ENCODE measurements around the gene ST8SIA6. TPM values are rescaled to one million over a fixed set of nuclear protein-coding genes. Genes with fewer than 3 reads are reported as not detected.

Gene ST8SIA6
- total and polyA plus RNA-seq, 7 experiments from 2014 or later: 0.08 to 2.5 (median 0.56) TPM

DNA sequence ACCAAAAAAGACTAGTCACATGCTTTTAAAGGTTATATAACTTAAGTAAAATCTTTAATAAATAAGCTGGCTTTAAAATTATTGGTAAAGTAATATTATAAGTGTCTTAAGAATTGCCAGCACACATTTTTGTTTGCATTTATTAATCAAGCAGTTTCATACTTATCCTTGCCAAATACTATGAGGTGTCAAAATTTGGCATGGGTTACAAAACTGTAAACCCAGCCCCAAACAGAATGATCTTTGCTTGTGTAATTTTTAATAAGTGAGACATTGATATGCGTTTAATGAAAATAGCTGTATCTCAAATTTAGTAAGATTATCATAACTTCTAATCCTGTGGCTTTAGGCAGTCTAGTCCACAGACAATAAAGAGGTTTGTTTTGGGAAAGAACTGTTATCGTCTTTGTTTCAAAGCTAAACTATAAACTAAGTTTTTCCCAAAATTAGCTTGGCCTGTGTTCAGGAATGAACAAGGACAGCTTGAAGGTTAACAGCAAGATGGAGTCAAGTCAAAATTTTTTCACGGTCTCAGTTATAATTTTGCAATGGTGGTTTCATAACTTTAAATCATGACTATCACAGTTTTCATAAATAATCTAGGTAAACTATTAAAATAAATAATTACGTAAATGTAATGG lies 72.8 kb downstream of the ST8SIA6 start:
- H3K9me3 Mint-ChIP-seq: peaks cover 0 to 4% (median 0%) of the 10 kb centered on the region in 11 donors
- ATAC-seq: no peak
- Histone ChIP-seq H3K27ac (ENCODE audit: low read depth, low read length) (no peak overlapping the region), H3K9me3 (ENCODE audit: control insufficient read depth in 2 of 3, low read length in 3 of 3) (no peaks in the 10 kb centered on the region), H3K4me3 (ENCODE audit: low read length) (no peak overlapping the region), H3K4me1 (ENCODE audit: control insufficient read depth in 2 of 2, insufficient read depth in 2 of 2, low read length in 2 of 2) (no peaks in the 10 kb centered on the region), H3K36me3 (ENCODE audit: control insufficient read depth in 2 of 3, insufficient read depth in 3 of 3, low read length in 3 of 3) (no peaks in the 10 kb centered on the region), H3K27me3 (ENCODE audit: control insufficient read depth in 2 of 2, insufficient read depth in 2 of 2, low read length in 2 of 2) (no peaks in the 10 kb centered on the region)
- CTCF ChIA-PET: no interaction called here
- no peaks in the 10 kb centered on the region for H3K27me3 Mint-ChIP-seq
- peaks cover 0 to 5% (median 0%) of the 10 kb centered on the region in 5 donors for H3K36me3 Mint-ChIP-seq
- DNase-seq: no peak
- POLR2A ChIA-PET: no interaction called here
- no peak overlapping the region for H3K27ac Mint-ChIP-seq
- H3K4me3 Mint-ChIP-seq: no peak overlapping the region
- intact Hi-C loops (cut with micrococcal nuclease): no loop called here
- H3K4me1 Mint-ChIP-seq: no peaks in the 10 kb centered on the region

DNA sequence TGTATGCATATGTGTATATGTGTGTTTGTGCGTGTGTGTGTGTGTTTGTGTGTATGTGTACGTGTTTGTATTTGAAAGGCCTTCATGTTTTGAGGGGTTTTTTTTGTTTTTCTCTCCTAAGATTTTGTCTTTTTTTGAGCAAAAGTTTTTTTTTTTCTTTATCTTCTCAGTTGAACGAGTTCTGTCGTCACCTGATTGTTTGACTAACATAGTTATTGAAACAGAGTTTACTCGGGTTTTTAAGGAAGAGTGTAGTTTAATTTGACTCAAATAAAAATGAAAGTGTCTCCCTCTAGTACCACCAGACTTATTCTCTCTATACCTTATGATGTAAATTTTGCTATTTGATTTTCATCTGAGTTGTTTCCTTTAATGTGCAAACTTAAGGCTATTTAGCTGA lies 73.5 kb downstream of the ST8SIA6 start:
- no peak overlapping the region for H3K4me3 ChIP-seq (ENCODE audit: low read length)
- H3K9me3 ChIP-seq (ENCODE audit: control insufficient read depth in 2 of 3, low read length in 3 of 3): no peaks in the 10 kb centered on the region
- H3K27ac ChIP-seq (ENCODE audit: low read depth, low read length): no peak overlapping the region
- no peaks in the 10 kb centered on the region for H3K27me3 ChIP-seq (ENCODE audit: control insufficient read depth in 2 of 2, insufficient read depth in 2 of 2, low read length in 2 of 2)
- ChIA-PET CTCF (no interaction called here), POLR2A (no interaction called here)
- DNase-seq (no peak), ATAC-seq (no peak)
- Mint-ChIP-seq H3K4me3 (no peak overlapping the region), H3K9me3 (peaks cover 0 to 4% (median 0%) of the 10 kb centered on the region in 11 donors), H3K27ac (no peak overlapping the region), H3K4me1 (no peaks in the 10 kb centered on the region), H3K27me3 (no peaks in the 10 kb centered on the region), H3K36me3 (peaks cover 0 to 5% (median 0%) of the 10 kb centered on the region in 5 donors)
- no peaks in the 10 kb centered on the region for H3K36me3 ChIP-seq (ENCODE audit: control insufficient read depth in 2 of 3, insufficient read depth in 3 of 3, low read length in 3 of 3)
- H3K4me1 ChIP-seq (ENCODE audit: control insufficient read depth in 2 of 2, insufficient read depth in 2 of 2, low read length in 2 of 2): no peaks in the 10 kb centered on the region
- intact Hi-C loops (cut with micrococcal nuclease): no loop called here

DNA sequence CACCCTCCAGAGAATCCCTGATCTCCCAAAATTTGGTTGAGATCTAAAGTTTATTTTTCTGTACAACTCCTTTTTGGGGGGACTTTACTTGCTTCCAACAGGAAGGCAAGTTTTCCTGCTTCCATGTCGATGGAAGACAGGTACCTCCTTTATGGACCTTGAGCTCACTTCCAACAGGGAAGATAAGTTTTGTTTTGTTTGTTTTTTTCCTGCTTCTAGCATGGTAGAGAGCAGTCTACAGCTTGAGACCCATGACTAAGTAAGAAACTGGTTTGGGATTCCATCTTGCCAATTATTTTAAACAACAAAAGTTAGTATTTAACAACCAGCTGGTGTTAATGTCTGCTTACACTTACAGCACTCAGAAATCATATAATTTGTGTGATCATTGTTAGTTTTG lies 74.4 kb downstream of the ST8SIA6 start:
- Histone ChIP-seq H3K4me1 (ENCODE audit: control insufficient read depth in 2 of 2, insufficient read depth in 2 of 2, low read length in 2 of 2) (no peaks in the 10 kb centered on the region), H3K4me3 (ENCODE audit: low read length) (no peak overlapping the region), H3K27ac (ENCODE audit: low read depth, low read length) (no peak overlapping the region), H3K36me3 (ENCODE audit: control insufficient read depth in 2 of 3, insufficient read depth in 3 of 3, low read length in 3 of 3) (no peaks in the 10 kb centered on the region), H3K9me3 (ENCODE audit: control insufficient read depth in 2 of 3, low read length in 3 of 3) (no peaks in the 10 kb centered on the region), H3K27me3 (ENCODE audit: control insufficient read depth in 2 of 2, insufficient read depth in 2 of 2, low read length in 2 of 2) (no peaks in the 10 kb centered on the region)
- intact Hi-C loops (cut with micrococcal nuclease): no loop called here
- CTCF ChIA-PET: no interaction called here
- DNase-seq: no peak
- peaks cover 0 to under 1% (median 0%) of the 10 kb centered on the region in 5 donors for H3K36me3 Mint-ChIP-seq
- ATAC-seq: no peak
- no peak overlapping the region for H3K27ac Mint-ChIP-seq
- no peak overlapping the region for H3K4me3 Mint-ChIP-seq
- peaks cover 0 to 4% (median 0%) of the 10 kb centered on the region in 11 donors for H3K9me3 Mint-ChIP-seq
- POLR2A ChIA-PET: no interaction called here
- no peaks in the 10 kb centered on the region for H3K4me1 Mint-ChIP-seq
- no peaks in the 10 kb centered on the region for H3K27me3 Mint-ChIP-seq

- DNase-seq (no peak), ATAC-seq (no peak)
- no peaks in the 10 kb centered on the region for H3K9me3 ChIP-seq (ENCODE audit: control insufficient read depth in 2 of 3, low read length in 3 of 3)
- H3K27me3 ChIP-seq (ENCODE audit: control insufficient read depth in 2 of 2, insufficient read depth in 2 of 2, low read length in 2 of 2): no peaks in the 10 kb centered on the region
- Mint-ChIP-seq H3K9me3 (peaks cover 0 to 4% (median 0%) of the 10 kb centered on the region in 11 donors), H3K4me1 (no peaks in the 10 kb centered on the region), H3K27ac (no peak overlapping the region), H3K27me3 (no peaks in the 10 kb centered on the region), H3K36me3 (no peaks in the 10 kb centered on the region), H3K4me3 (no peak overlapping the region)
- ChIA-PET CTCF (interaction anchor here (0.6 kb wide), 1 partner anchor 1265 kb away, joined by 3 read pairs; no protein-coding TSS in a partner anchor), POLR2A (no interaction called here)
- no peaks in the 10 kb centered on the region for H3K4me1 ChIP-seq (ENCODE audit: control insufficient read depth in 2 of 2, insufficient read depth in 2 of 2, low read length in 2 of 2)
- H3K27ac ChIP-seq (ENCODE audit: low read depth, low read length): no peak overlapping the region
- intact Hi-C loops (cut with micrococcal nuclease): loop anchor here in 1 of 2 donors (5.0 kb wide), 1 partner anchor 537 kb away; no protein-coding TSS in a partner anchor
- no peak overlapping the region for H3K4me3 ChIP-seq (ENCODE audit: low read length)
- no peaks in the 10 kb centered on the region for H3K36me3 ChIP-seq (ENCODE audit: control insufficient read depth in 2 of 3, insufficient read depth in 3 of 3, low read length in 3 of 3)
Observed at GRCh38 chr10:17379151-17379690, 75.2 kb downstream of the ST8SIA6 start.

DNA sequence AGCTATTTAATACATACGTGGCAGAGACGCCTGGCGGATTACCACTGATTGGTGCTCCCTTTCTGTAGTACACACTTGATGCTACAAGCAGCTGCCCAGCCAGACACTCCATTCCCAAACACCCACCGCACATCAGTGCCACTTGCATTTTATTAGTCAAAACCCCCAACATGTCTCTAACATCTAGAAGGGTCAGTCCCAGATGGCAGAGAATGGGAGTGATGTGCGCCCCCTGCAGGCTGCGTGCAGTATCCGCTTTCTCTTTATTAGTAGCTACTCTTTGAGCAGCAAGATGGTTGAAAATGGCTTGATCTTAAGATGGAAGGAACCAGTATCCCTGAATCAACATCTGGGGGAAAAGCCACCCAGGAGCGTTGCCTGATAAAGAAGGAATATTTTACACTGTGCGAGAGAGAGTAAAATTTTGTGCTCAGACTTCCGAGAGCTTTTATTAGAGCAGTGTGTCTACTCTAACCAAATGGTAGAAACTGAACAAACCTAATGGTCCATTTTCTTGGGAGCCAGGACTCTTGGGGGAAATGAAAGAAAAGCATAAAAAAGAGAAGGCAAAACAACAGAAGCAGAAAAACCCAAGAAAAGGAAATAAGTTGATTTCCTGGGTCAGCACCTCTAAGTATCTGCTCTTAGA lies 78.3 kb downstream of the ST8SIA6 start:
- Mint-ChIP-seq H3K4me1 (no peaks in the 10 kb centered on the region), H3K9me3 (peaks cover 0 to 4% (median 0%) of the 10 kb centered on the region in 11 donors), H3K27ac (no peak overlapping the region), H3K27me3 (no peaks in the 10 kb centered on the region), H3K4me3 (no peak overlapping the region), H3K36me3 (no peaks in the 10 kb centered on the region)
- Histone ChIP-seq H3K4me3 (ENCODE audit: low read length) (no peak overlapping the region), H3K27ac (ENCODE audit: low read depth, low read length) (no peak overlapping the region), H3K27me3 (ENCODE audit: control insufficient read depth in 2 of 2, insufficient read depth in 2 of 2, low read length in 2 of 2) (no peaks in the 10 kb centered on the region), H3K9me3 (ENCODE audit: control insufficient read depth in 2 of 3, low read length in 3 of 3) (no peaks in the 10 kb centered on the region), H3K4me1 (ENCODE audit: control insufficient read depth in 2 of 2, insufficient read depth in 2 of 2, low read length in 2 of 2) (no peaks in the 10 kb centered on the region), H3K36me3 (ENCODE audit: control insufficient read depth in 2 of 3, insufficient read depth in 3 of 3, low read length in 3 of 3) (no peaks in the 10 kb centered on the region)
- CTCF ChIA-PET: no interaction called here
- intact Hi-C loops (cut with micrococcal nuclease): loop anchor here in 1 of 2 donors (5.0 kb wide), 1 partner anchor 534 kb away; no protein-coding TSS in a partner anchor
- POLR2A ChIA-PET: no interaction called here
- ATAC-seq: no peak
- peak in 1 of 9 donors; percentile 2 for DNase-seq

- no peaks in the 10 kb centered on the region for H3K4me1 Mint-ChIP-seq
- H3K27me3 Mint-ChIP-seq: peaks cover 0 to 3% (median 0%) of the 10 kb centered on the region in 5 donors
- DNase-seq: no peak
- CTCF ChIA-PET: interaction anchor here (0.7 kb wide), 1 partner anchor 87 kb away, joined by 5 read pairs; no protein-coding TSS in a partner anchor
- no peak overlapping the region for H3K27ac Mint-ChIP-seq
- intact Hi-C loops (cut with micrococcal nuclease): no loop called here
- H3K4me3 Mint-ChIP-seq: no peak overlapping the region
- Histone ChIP-seq H3K36me3 (ENCODE audit: control insufficient read depth in 2 of 3, insufficient read depth in 3 of 3, low read length in 3 of 3) (no peaks in the 10 kb centered on the region), H3K4me3 (ENCODE audit: low read length) (no peak overlapping the region), H3K27me3 (ENCODE audit: control insufficient read depth in 2 of 2, insufficient read depth in 2 of 2, low read length in 2 of 2) (no peaks in the 10 kb centered on the region), H3K4me1 (ENCODE audit: control insufficient read depth in 2 of 2, insufficient read depth in 2 of 2, low read length in 2 of 2) (no peaks in the 10 kb centered on the region), H3K9me3 (ENCODE audit: control insufficient read depth in 2 of 3, low read length in 3 of 3) (no peaks in the 10 kb centered on the region), H3K27ac (ENCODE audit: low read depth, low read length) (no peak overlapping the region)
- ATAC-seq: no peak
- POLR2A ChIA-PET: no interaction called here
- H3K9me3 Mint-ChIP-seq: peaks cover 2 to 12% (median 6%) of the 10 kb centered on the region in 11 donors
- peaks cover 0 to 9% (median 0%) of the 10 kb centered on the region in 5 donors for H3K36me3 Mint-ChIP-seq
Observed at GRCh38 chr10:17368708-17369272, 85.6 kb downstream of the ST8SIA6 start.
